ENCODE measurements around the gene TBCC.

GRCh38 chr6:42724825-42725224 is 21.1 kb downstream of the TBCC start:
- TF ChIP-seq CTCF (IDR thresholded peaks at IDR 0.05; ENCODE audit: poor library complexity): no peak
- TF ChIP-seq EZH2 (IDR thresholded peaks at IDR 0.05; ENCODE audit: borderline replicate concordance): no peak

All from hepatocyte (in vitro differentiated cells).